ENCODE measurements around the gene MYLK3.
A peak's percentile ranks its signal among the peaks of the same experiment; 100 is the strongest.

MYLK3 gene

GRCh38 chr16:46721885-46722284, 26.3 kb downstream of the MYLK3 start:
- no peak for DNase-seq

- DNase-seq = no peak
Measured at GRCh38 chr16:46720619-46721018, 27.5 kb downstream of the MYLK3 start.

- DNase-seq = no peak
Measured at GRCh38 chr16:46719528-46719927, 28.6 kb downstream of the MYLK3 start.

- no peak for DNase-seq
Measured at GRCh38 chr16:46718214-46718613, 29.9 kb downstream of the MYLK3 start.

GRCh38 chr16:46717692-46718091, 30.5 kb downstream of the MYLK3 start:
- DNase-seq = no peak

GRCh38 chr16:46715769-46716305, 32.3 kb downstream of the MYLK3 start:
- DNase-seq = no peak

GRCh38 chr16:46714797-46715591, 33.1 kb downstream of the MYLK3 start:
- DNase-seq = no peak

GRCh38 chr16:46713634-46714033, 34.5 kb downstream of the MYLK3 start:
- no peak for DNase-seq

GRCh38 chr16:46712911-46713310, 35.2 kb downstream of the MYLK3 start:
- DNase-seq = no peak

- no peak for DNase-seq
Measured at GRCh38 chr16:46711106-46712058, 36.8 kb downstream of the MYLK3 start.

- no peak for DNase-seq
Measured at GRCh38 chr16:46709469-46710005, 38.6 kb downstream of the MYLK3 start.

GRCh38 chr16:46706642-46707041, 41.5 kb downstream of the MYLK3 start:
- DNase-seq = no peak

- no peak for DNase-seq
Measured at GRCh38 chr16:46702030-46702429, 46.1 kb downstream of the MYLK3 start.

GRCh38 chr16:46701615-46702014, 46.5 kb downstream of the MYLK3 start:
- no peak for DNase-seq

GRCh38 chr16:46700048-46700447, 48.1 kb downstream of the MYLK3 start:
- no peak for DNase-seq

- DNase-seq = no peak
Measured at GRCh38 chr16:46696957-46697356, 51.2 kb downstream of the MYLK3 start.

GRCh38 chr16:46695937-46696336, 52.2 kb downstream of the MYLK3 start:
- DNase-seq = no peak

- no peak for DNase-seq
Measured at GRCh38 chr16:46693598-46693997, 54.5 kb downstream of the MYLK3 start.

GRCh38 chr16:46691726-46692125, 56.4 kb downstream of the MYLK3 start:
- no peak for DNase-seq

- no peak for DNase-seq
Measured at GRCh38 chr16:46690281-46691178, 57.6 kb downstream of the MYLK3 start.

- DNase-seq = peak; percentile 51
Measured at GRCh38 chr16:46689365-46690280, 58.5 kb downstream of the MYLK3 start, which contains the start of gene ORC6. ORC6 (plus strand) TSS chr16:46689659; CDS start chr16:46689706, 47 bp downstream.
